NCI-H345 (cell line): ENCODE data around the gene ACTR6.
"Not testable (repeated sequence)": the region's sequence is repeated elsewhere in the genome, so short reads cannot be mapped to it uniquely, and the experiment has no call there.

Experiments used
- DNase-seq: peaks from one replicate; lab custom pipeline; 2025; lab: John Stamatoyannopoulos, UW

ACTR6 gene

GRCh38 chr12:100221523-100221922, 20.9 kb downstream of the ACTR6 start:
- DNase-seq, result no peak

- DNase-seq, result not testable (repeated sequence)
Observed at GRCh38 chr12:100222173-100222572, 21.6 kb downstream of the ACTR6 start.

GRCh38 chr12:100225491-100225890, 24.9 kb downstream of the ACTR6 start:
- DNase-seq, result no peak

DNA sequence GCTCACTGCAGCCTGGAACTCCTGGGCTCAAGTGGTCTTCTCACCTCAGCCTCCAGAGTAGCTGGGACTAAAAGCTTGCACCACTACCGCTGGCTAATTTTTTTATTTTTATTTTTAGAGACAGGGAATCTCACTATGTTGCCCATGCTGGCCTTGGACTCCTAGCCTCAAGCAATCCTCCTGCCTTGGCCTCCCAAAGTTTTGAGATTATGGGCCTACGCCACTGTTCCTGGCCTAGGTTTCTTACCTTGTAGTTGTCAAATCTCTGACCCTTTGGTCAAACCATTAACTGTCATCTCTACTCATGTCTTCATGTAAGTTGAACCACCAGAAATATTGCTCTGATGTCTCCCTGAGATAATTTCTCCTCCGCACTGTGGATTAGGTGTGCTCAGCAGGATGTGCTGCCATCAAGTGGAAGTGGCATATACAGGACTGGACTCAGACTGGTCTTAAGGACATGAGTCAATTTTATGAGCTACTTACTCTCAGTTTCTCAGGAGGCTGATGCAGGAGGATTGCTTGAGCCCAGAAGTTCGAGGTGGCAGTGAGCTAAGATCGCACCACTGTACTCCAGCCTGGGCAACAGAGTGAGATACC, 28.5 kb downstream of the ACTR6 start:
- DNase-seq, result no peak

DNA sequence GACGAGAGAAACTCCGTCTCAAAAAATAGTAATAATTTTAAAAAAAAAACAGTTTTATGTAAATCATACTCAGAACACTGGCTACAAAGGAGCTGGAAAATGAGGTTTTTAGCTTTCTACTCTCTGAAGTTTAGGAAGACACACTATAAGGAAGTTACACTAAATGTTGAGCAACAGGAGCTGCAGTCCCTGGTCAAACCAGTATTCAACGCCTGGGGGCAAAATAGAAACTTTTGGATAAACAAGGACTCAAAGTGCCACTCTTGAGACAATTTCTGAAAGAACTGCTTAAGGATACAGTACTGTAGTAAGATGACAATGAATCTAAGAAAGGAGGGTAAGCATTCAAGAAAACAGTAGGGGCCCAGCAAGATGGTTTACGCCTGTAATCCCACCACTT, 29.3 kb downstream of the ACTR6 start:
- no peak for DNase-seq

- DNase-seq, result not testable (repeated sequence)
Observed at GRCh38 chr12:100231873-100232272, 31.3 kb downstream of the ACTR6 start.

DNA sequence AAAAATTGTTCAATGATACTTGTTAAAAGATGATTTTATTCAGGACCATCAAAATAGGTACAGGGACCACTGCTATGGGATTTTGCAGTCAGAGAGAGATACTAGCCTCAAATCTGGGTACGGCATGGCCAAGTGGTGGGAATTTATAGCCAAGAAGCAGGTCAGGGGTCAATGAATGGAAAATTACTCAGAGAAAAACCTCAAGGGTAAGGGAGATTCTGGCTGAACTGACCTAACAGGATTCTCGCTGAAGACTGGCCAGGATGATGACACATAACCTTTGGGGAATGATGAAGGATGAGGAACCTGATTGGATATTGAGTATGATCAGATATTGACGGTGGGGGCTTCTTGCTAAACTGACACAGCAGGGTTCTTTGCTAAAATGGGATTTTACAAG, 33.6 kb downstream of the ACTR6 start:
- no peak for DNase-seq

DNA sequence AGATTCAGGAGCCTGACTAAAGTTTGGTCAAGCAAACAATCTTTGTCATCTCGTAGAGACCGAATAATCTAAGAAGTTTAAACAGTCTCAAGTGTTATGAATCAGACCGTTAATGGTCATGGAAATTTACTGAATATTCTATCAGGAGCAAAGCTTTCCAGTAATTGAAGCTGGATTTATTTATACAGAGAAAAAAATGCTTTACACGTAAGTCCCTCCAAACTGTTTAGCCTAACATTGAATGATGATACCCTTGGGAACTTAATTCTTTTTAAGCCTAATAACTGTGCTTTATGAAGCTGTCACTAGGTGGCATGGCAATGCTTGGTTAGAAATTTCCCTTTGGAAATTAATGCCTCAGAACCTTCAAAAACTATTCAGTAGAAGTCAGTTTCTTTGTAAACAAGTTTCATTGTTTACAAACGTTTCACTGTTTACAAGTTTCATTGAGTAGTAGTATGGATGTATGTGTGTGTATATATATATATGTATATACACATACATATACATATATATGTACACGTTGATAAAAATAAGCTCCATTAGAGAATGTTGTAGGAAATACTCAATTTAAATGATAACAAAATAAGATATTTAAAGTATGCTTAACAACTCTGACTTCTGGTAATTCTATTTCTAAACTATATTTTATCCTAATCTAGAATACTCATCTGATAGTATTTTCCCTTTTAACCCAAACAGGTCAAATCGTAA, 34.1 kb downstream of the ACTR6 start:
- DNase-seq, result peak; percentile 29

DNA sequence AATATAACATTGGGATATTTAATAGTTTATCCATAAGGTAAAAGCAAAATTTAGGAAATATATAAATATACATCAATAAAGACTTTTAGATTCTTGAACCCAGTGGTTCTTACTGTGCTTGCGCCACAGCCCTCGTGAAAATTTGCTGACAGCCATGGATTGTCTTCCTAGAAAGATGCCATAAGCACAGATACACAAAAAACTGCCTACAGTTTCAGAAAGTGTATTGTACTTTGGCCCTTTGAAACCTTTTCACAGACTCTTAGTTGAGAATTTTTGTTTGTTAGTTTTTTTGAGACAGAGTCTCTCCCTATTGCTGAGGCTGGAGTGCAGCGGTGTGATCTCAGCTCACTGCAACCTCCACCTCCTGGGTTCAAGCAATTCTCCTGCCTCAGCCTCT, 38.2 kb downstream of the ACTR6 start:
- no peak for DNase-seq

GRCh38 chr12:100239589-100239988, 39.0 kb downstream of the ACTR6 start:
- no peak for DNase-seq

DNA sequence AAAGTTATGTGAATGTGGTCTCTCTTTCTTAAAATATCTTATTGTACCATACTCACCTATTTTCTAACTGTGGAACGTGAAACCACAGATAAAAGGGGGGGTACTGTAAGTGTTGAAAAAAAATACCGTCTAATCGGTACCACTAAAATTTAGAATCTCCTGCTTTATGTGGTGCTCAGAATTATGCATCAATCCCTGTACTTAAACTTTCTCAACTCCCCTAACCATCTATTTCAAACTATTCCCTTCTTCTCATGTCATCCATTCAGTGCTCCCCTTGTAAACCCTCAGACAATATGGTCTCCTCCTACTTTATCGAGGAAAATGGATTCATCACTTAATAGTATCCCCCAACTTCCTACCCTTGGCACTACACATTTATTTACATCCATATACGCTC, 42.5 kb downstream of the ACTR6 start:
- DNase-seq, result no peak

DNA sequence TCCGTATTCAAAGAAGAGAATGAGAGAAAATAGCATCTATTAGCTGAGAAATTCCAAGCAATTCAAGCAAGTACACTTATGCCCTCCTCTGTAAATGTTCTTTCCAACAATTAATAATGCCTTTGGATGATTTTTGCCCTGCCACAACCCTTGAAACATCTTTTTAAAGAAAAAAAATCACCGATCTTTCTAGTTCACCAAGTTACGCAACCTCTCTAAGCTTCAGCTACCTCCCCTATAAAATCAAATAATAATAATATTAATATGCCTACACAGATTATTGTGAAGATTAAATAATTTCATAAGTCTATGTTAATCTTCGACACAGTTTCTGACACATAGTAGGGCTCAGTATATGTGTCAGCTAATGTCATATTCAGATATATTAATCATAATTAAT, 47.1 kb downstream of the ACTR6 start:
- no peak for DNase-seq

GRCh38 chr12:100248886-100249285, 48.3 kb downstream of the ACTR6 start:
- DNase-seq, result no peak

GRCh38 chr12:100249941-100250340, 49.3 kb downstream of the ACTR6 start:
- no peak for DNase-seq

GRCh38 chr12:100251917-100252316, 51.3 kb downstream of the ACTR6 start:
- DNase-seq, result peak; percentile 59

GRCh38 chr12:100253437-100253836, 52.8 kb downstream of the ACTR6 start:
- no peak for DNase-seq

GRCh38 chr12:100254876-100255275, 54.3 kb downstream of the ACTR6 start:
- DNase-seq, result no peak

DNA sequence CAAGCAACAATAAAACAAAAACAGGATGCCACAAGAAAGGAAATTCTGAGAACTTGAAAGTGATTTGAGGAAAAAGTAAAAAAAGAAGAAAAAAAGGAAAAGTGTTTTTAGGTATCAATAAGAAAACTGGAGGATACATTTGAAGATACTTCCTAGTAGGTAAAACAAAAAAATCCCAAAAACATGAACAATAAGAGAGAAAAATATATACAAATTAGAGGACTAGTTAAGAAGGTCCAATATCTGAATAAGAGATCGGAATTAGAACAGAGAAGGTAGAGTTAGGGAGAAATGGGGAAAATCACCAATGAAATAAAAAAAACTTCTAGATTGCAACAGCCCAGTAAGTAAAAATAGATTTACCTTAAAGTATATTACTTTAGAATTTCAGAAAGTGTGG, 57.5 kb downstream of the ACTR6 start:
- DNase-seq, result no peak

- DNase-seq, result no peak
Observed at GRCh38 chr12:100263131-100263530, 62.5 kb downstream of the ACTR6 start.

- not testable (repeated sequence) for DNase-seq
Observed at GRCh38 chr12:100265107-100265506, 64.5 kb downstream of the ACTR6 start.

DNA sequence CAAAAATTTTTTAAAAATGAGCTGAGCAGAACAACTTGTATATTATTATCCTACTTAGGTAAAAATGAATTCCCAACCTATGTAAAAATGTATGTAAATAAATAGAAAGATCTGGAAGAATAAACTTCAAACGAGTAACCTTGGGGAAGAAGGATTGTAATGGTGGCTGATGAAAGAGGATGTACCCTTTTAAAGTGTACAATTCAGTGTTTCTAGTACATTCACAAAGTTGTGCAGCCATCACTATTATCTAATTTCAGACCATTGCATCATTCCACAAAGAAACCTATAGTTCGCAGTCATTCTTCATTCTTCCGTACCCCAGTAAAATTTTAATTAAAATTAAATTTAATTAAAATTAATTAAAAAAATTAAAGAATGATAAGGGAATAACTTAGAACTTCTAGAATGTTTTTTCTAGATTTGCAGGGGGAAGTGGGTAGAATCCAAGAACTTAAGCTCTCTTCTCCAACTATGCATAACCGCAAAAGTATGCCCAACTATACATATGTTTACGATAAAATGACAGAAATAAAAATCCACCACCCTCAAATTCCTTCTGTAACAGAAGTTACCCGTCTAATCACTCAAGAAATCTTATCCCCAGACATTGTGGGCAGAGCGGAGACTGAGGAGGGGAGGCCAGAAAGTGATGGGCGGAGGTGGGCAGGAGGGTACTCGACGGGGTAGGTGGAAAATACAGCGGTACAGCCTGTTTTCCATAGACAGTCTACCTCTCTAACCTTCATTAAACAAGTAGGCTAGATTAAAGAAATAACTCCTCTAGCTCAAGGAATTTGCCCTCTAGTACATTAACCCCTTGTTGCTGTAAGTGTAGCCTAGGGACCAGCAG, 65.3 kb downstream of the ACTR6 start:
- no peak for DNase-seq

DNA sequence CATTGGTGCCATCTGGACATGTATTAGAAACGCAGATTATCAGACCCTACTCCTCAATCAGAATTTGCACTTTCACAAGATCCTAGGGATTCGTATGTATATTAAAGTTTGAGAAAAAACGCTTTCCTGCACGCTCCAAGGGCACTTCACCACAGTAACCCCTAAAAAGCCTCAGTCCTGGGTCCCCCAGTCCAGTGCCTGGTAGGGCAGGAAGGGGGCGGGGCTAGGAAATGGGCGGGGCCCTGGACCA, 65.9 kb downstream of the ACTR6 start:
- DNase-seq, result no peak

GRCh38 chr12:100266835-100267602, 66.4 kb downstream of the ACTR6 start, which contains the start of the genes DEPDC4 and SCYL2:
Gene DEPDC4 (minus strand): TSS chr12:100267079. CDS start chr12:100267076, 3 bp downstream.
Gene SCYL2 (plus strand): TSS chr12:100267177. CDS start chr12:100282971, 15,794 bp downstream.
- DNase-seq, result peak; percentile 94
